K562 (cell line): ENCODE measurements around the gene SH3RF1. TPM values are rescaled to one million over a fixed set of nuclear protein-coding genes. Genes with fewer than 3 reads are reported as not detected.

ENCODE experiments used
- ATAC-seq: fragments of 200-7000 bp; cut with Tn5 transposase; 3 replicates; pipeline ENCODE4 v1.9.1; 2020; ENCODE audit warnings: moderate library complexity
- BruUV-seq: library from RNA; stranded (reverse); fragments of 400-500 nt; replicated peaks from 2 replicates; lab custom pipeline; 2021; lab: Mats Ljungman, UMichigan
- CTCF ChIA-PET: fragments of 300-600 bp; formaldehyde crosslinking; extraction: SDS; loops from one replicate; lab custom pipeline; 2021; ENCODE audit warnings: low intra/inter-chr PET ratio; lab: Yijun Ruan, JAX
- POLR2A ChIA-PET: fragments of 300-600, 350-650 bp; sonication (Branson Sonifier 250); formaldehyde crosslinking; extraction: SDS; loops from one replicate; lab custom pipeline; 2021; ENCODE audit warnings: antibody characterized with exemption, inconsistent platforms; lab: Yijun Ruan, JAX
- DNase-seq, 4 experiments: peaks; one replicate each; pipeline versions ENCODE4 v3.0.0 to v3.0.0-alpha.2; 2011 to 2018; ENCODE audit warnings: low spot score in 3 of 4, mixed read lengths in 3 of 4; ENCODE audit errors: extremely low read depth in 1 of 4
- FAIRE-seq: peaks from 2 replicates; lab custom pipeline; 2011; peaks lifted over from hg19 to GRCh38; lab: Jason Lieb, UNC
- H2AFZ ChIP-seq: 2 replicates; pipeline ENCODE4 v1.6.0; 2011; ENCODE audit warnings: low read depth, low read length, control low read depth, inconsistent platforms
- H3K27ac ChIP-seq: fragments of 200-600 bp; 3 replicates; pipeline ENCODE4 v1.8.0; 2011; ENCODE audit warnings: low read depth, mild to moderate bottlenecking, control low read depth, inconsistent platforms, low read length, moderate library complexity, mixed read lengths; ENCODE audit errors: extremely low read depth
- H3K27me3 ChIP-seq, 2 experiments: fragments of 300-600 bp in 1 of 2; 2 replicates in 1 of 2; 3 replicates in 1 of 2; pipeline versions ENCODE4 v1.6.0 to v1.8.0; 2011; ENCODE audit warnings: inconsistent platforms in 2 of 2, low read length in 2 of 2, mild to moderate bottlenecking in 1 of 2, mixed read lengths in 1 of 2, moderate library complexity in 1 of 2; ENCODE audit not compliant: control insufficient read depth in 2 of 2, insufficient read depth in 2 of 2
- H3K36me3 ChIP-seq: fragments of 300-600 bp; 3 replicates; pipeline ENCODE4 v1.8.0; 2011; ENCODE audit warnings: mild to moderate bottlenecking, low read length, inconsistent platforms; ENCODE audit not compliant: control insufficient read depth, insufficient read depth
- H3K4me1 ChIP-seq, 2 experiments: fragments of 200-600 bp in 1 of 2; replicated peaks in 1 of 2; 2 replicates in 1 of 2; 3 replicates in 1 of 2; pipeline versions ENCODE4 v1.5.1 to v1.8.0; 2011; ENCODE audit warnings: inconsistent platforms in 2 of 2, low read length in 2 of 2, mild to moderate bottlenecking in 1 of 2, mixed read lengths in 1 of 2, moderate library complexity in 1 of 2; ENCODE audit not compliant: control insufficient read depth in 2 of 2, insufficient read depth in 2 of 2
- H3K4me2 ChIP-seq: 2 replicates; pipeline ENCODE4 v1.6.1; 2011; ENCODE audit warnings: low read length, control low read depth, inconsistent platforms, mixed read lengths; ENCODE audit not compliant: insufficient read depth
- H3K4me3 ChIP-seq: fragments of 200-600 bp; sonication (generic), shearing (Covaris generic); 2 replicates; pipeline ENCODE4 v1.5.1; 2016; ENCODE audit warnings: control low read depth, inconsistent platforms
- H3K79me2 ChIP-seq: fragments of 200-600 bp; 3 replicates; pipeline ENCODE4 v1.8.0; 2011; ENCODE audit warnings: low read length, inconsistent platforms; ENCODE audit not compliant: control insufficient read depth, insufficient read depth
- H3K9ac ChIP-seq, 2 experiments: 2 replicates each; pipeline versions ENCODE4 v1.6.0 to v1.6.1; 2011; ENCODE audit warnings: low read depth in 2 of 2, low read length in 2 of 2, control low read depth in 1 of 2, inconsistent platforms in 1 of 2, mild to moderate bottlenecking in 1 of 2, mixed read lengths in 1 of 2; ENCODE audit not compliant: insufficient read depth in 1 of 2
- H3K9me1 ChIP-seq: one replicate; pipeline ENCODE4 v1.6.0; 2011; ENCODE audit warnings: inconsistent platforms, mild to moderate bottlenecking, low read length, moderate library complexity; ENCODE audit not compliant: control insufficient read depth, insufficient read depth
- H3K9me3 ChIP-seq: replicated peaks from 2 replicates; pipeline ENCODE4 v1.5.1; 2011; ENCODE audit warnings: low read depth, low read length, inconsistent platforms; ENCODE audit not compliant: control insufficient read depth, insufficient read depth
- H4K20me1 ChIP-seq: replicated peaks from 2 replicates; pipeline ENCODE4 v1.6.1; 2011; ENCODE audit warnings: low read length, inconsistent platforms, mixed read lengths; ENCODE audit not compliant: control insufficient read depth, insufficient read depth
- BCOR ChIP-seq: fragments of 450-650 bp; IDR thresholded peaks from 2 replicates; pipeline ENCODE4 v1.6.1; 2016
- MTA3 ChIP-seq: fragments of 450-650 bp; formaldehyde crosslinking; IDR thresholded peaks from 2 replicates; pipeline ENCODE4 v1.6.1; 2017; ENCODE audit warnings: mild to moderate bottlenecking, borderline replicate concordance
- NCOA1 ChIP-seq: fragments of 450-650 bp; IDR thresholded peaks from 2 replicates; pipeline ENCODE4 v1.6.1; 2016; ENCODE audit warnings: low read depth
- NKRF ChIP-seq: fragments of 450-650 bp; IDR thresholded peaks from 2 replicates; pipeline ENCODE4 v1.6.1; 2016; ENCODE audit warnings: borderline replicate concordance
- NR2C1 ChIP-seq, 2 experiments: fragments of 450-650 bp; IDR thresholded peaks; 2 replicates each; pipeline ENCODE4 v1.6.1; 2017; ENCODE audit warnings: mild to moderate bottlenecking in 2 of 2, antibody characterized with exemption in 1 of 2, inconsistent platforms in 1 of 2, missing compliant biosample characterization in 1 of 2, missing genetic modification characterization in 1 of 2
- PHF20 ChIP-seq: fragments of 450-650 bp; IDR thresholded peaks from 2 replicates; pipeline ENCODE4 v1.6.1; 2018; ENCODE audit not compliant: partially characterized antibody
- RBFOX2 ChIP-seq: fragments of 200-400 bp; formaldehyde crosslinking; IDR thresholded peaks from 2 replicates; pipeline ENCODE4 v1.6.1; 2017; ENCODE audit warnings: low read depth, mild to moderate bottlenecking, low read length, moderate library complexity
- TEAD2 ChIP-seq: fragments of 450-650 bp; IDR thresholded peaks from 2 replicates; pipeline ENCODE4 v1.6.1; 2016; ENCODE audit warnings: missing genetic modification characterization, control low read depth, missing compliant biosample characterization
- ZNF586 ChIP-seq: fragments of 450-650 bp; formaldehyde crosslinking; conservative IDR thresholded peaks from 2 replicates; pipeline ENCODE4 v1.4.0; 2020; ENCODE audit warnings: mild to moderate bottlenecking, moderate library complexity
- WGBS: fragments of 100-300 bp; shearing (Covaris generic); methylation state at CpG from one replicate; pipeline ENCODE4 v1.1.6; 2016; ENCODE audit warnings: low coverage, mixed read lengths; ENCODE audit not compliant: insufficient coverage; ENCODE audit errors: missing lambda C conversion rate; 5-methylcytosine and 5-hydroxymethylcytosine counted together
- in situ Hi-C: fragments of 300-500 bp; cut with MboI; formaldehyde crosslinking; loops from 4 replicates; pipeline ENCODE4 v1.15.0; 2018; ENCODE audit warnings: inconsistent platforms, mixed read lengths
- intact Hi-C: fragments of 100-400 bp; cut with micrococcal nuclease; formaldehyde crosslinking; loops from 2 replicates; pipeline ENCODE4 v1.14.2; 2022
- polyA plus RNA-seq, 8 experiments: library from polyadenylated mRNA; depleted of rRNA in 4 of 8; stranded (reverse) in 5 of 8; unstranded in 3 of 8; fragments of >200 nt; fragmentation: Nextera tagmentation in 2 of 8; fragmentation: Illumina TruSeq in 1 of 8; extraction: Ambion mirVana in 2 of 8; extraction: Trizol in 1 of 8; gene quantifications; 2 replicates each; pipeline versions ENCODE4 v1.2.1 to v1.2.3, GENCODE V29; 2011 to 2014; ENCODE audit warnings: inconsistent platforms in 1 of 8, missing spikeins in 1 of 8
- total RNA-seq, 7 experiments: library from RNA; depleted of rRNA in 6 of 7; stranded (reverse); fragments of >200 nt in 6 of 7; fragmentation: Illumina TruSeq in 2 of 7; extraction: Trizol in 2 of 7; gene quantifications; 2 replicates each; pipeline versions ENCODE4 v1.2.1 to v1.2.3, GENCODE V29; 2011 to 2021; ENCODE audit warnings: low replicate concordance in 1 of 7

SH3RF1 gene
- total and polyA plus RNA-seq, 9 of the 15 experiments (the other 6 are each of a cell fraction or from before 2014, with no cell fraction given), result 0.04 to 0.16 (median 0.11) TPM; not detected in 6

- intact Hi-C loops (no loop called here), in situ Hi-C loops (no loop called here)
- Histone ChIP-seq H3K36me3 (no peaks in the 10 kb centered on the region), H3K79me2 (no peaks in the 10 kb centered on the region), H3K4me1 (no peaks in the 10 kb centered on the region), H3K27ac (no peak overlapping the region), H3K9me1 (no peaks in the 10 kb centered on the region), H3K4me3 (no peak overlapping the region), H3K9ac (no peak overlapping the region), H3K4me2 (no peak overlapping the region), H4K20me1 (no peaks in the 10 kb centered on the region), H3K9me3 (no peaks in the 10 kb centered on the region), H3K27me3 (no peaks in the 10 kb centered on the region; a peak in 1 of 5 replicates), H2AFZ (no peak overlapping the region)
- WGBS, result 2% methylated on average over 3 of the region's 3 CpGs
- TF ChIP-seq ZNF586 (CRISPR knock-in tag) (no peak), MTA3 (no peak), TEAD2 (no peak), NR2C1 (IDR thresholded peaks at IDR 0.05) (no peak), NR2C1 (tag; IDR thresholded peaks at IDR 0.05) (no peak), NKRF (no peak), BCOR (no peak), RBFOX2 (no peak), NCOA1 (no peak), PHF20 (no peak)
- no peak for ATAC-seq
- no peak for FAIRE-seq
- POLR2A ChIA-PET, result interaction anchor here (0.7 kb wide), 1 partner anchor 25 kb away, joined by 3 read pairs; no protein-coding TSS in a partner anchor
- CTCF ChIA-PET, result no interaction called here
- DNase-seq, result no peak
- BruUV-seq, result no TSS peak
Measured at GRCh38 chr4:169152098-169152497, 118.7 kb downstream of the SH3RF1 start.
